Spleen (tissue), 11 donors: Measurements from ENCODE around the gene PTPRN2. TPM values are rescaled to one million over a fixed set of nuclear protein-coding genes. Genes with fewer than 3 reads are reported as not detected.

Experiments used
- DNase-seq: peaks from one replicate; pipeline ENCODE4 v3.0.0-alpha.2; 2020
- H3K27ac ChIP-seq, 8 donors: fragments of 200-600 bp; sonication (generic) in 7 of 8; 1 replicate in 4 of 8; 2 replicates in 4 of 8; pipeline versions ENCODE4 v1.5.0 to v1.8.0; 2016 to 2021; ENCODE audit warnings: inconsistent platforms in 4 of 8, mild to moderate bottlenecking in 4 of 8, moderate library complexity in 1 of 8
- H3K27me3 ChIP-seq, 7 donors: fragments of 200-600 bp; sonication (generic) in 6 of 7; replicated peaks in 1 of 7; 1 replicate in 4 of 7; 2 replicates in 3 of 7; pipeline versions ENCODE4 v1.5.0 to v1.8.0; 2016 to 2021; ENCODE audit warnings: inconsistent platforms in 3 of 7, mild to moderate bottlenecking in 1 of 7
- H3K36me3 ChIP-seq, 6 donors: fragments of 200-600 bp; sonication (generic) in 5 of 6; 1 replicate in 4 of 6; 2 replicates in 2 of 6; pipeline versions ENCODE4 v1.5.0 to v1.8.0; 2016 to 2021; ENCODE audit warnings: inconsistent platforms in 2 of 6
- H3K4me1 ChIP-seq, 6 donors: fragments of 200-600 bp; sonication (generic) in 5 of 6; 1 replicate in 3 of 6; 2 replicates in 3 of 6; pipeline versions ENCODE4 v1.5.0 to v1.8.0; 2016 to 2021; ENCODE audit warnings: inconsistent platforms in 3 of 6
- H3K4me3 ChIP-seq, 8 donors: fragments of 200-600 bp; sonication (generic) in 7 of 8; 1 replicate in 4 of 8; 2 replicates in 4 of 8; pipeline versions ENCODE4 v1.5.0 to v1.8.0; 2016 to 2021; ENCODE audit warnings: inconsistent platforms in 4 of 8, mild to moderate bottlenecking in 4 of 8, moderate library complexity in 2 of 8
- H3K9me3 ChIP-seq, 8 donors: fragments of 200-600 bp; sonication (generic) in 7 of 8; 1 replicate in 4 of 8; 2 replicates in 4 of 8; pipeline versions ENCODE4 v1.5.0 to v1.8.0; 2016 to 2021; ENCODE audit warnings: inconsistent platforms in 4 of 8
- CTCF ChIP-seq, 11 experiments: fragments of 200-600 bp in 7 of 11; fragments of 450-650 bp in 4 of 11; sonication (generic) in 4 of 11; IDR thresholded peaks in 8 of 11; conservative IDR thresholded peaks in 3 of 11; 1 replicate in 7 of 11; 2 replicates in 4 of 11; pipeline versions ENCODE4 v1.4.0 to v1.8.0; 2016 to 2021; ENCODE audit warnings: antibody characterized with exemption in 11 of 11, inconsistent platforms in 4 of 11, mild to moderate bottlenecking in 1 of 11
- POLR2A ChIP-seq, 3 donors: fragments of 450-650 bp; IDR thresholded peaks; one replicate each; pipeline ENCODE4 v1.5.1; 2017; ENCODE audit warnings: antibody characterized with exemption in 3 of 3, mild to moderate bottlenecking in 1 of 3
- POLR2AphosphoS5 ChIP-seq, 3 donors: sonication (generic); formaldehyde crosslinking; IDR thresholded peaks; one replicate each; pipeline ENCODE4 v1.5.1; 2017; ENCODE audit warnings: antibody characterized with exemption in 3 of 3
- WGBS, 5 donors: extraction: QIAGEN DNeasy Blood & Tissue Kit in 3 of 5; methylation state at CpG; one replicate each; pipeline versions ENCODE4 v1.1.5 to v1.1.7; 2013 to 2018; 5-methylcytosine and 5-hydroxymethylcytosine counted together
- intact Hi-C: fragments of 100-400 bp; cut with DNase I; formaldehyde crosslinking; loops from one replicate; pipeline ENCODE4 v1.15.0; 2023; ENCODE audit warnings: low total_unique reads
- polyA plus RNA-seq, 3 donors: library from polyadenylated mRNA; stranded (reverse); fragments of 200-250 nt; gene quantifications; one replicate each; pipeline ENCODE4 v1.2.1, GENCODE V29; 2013
- total RNA-seq, 7 donors: library from RNA; depleted of rRNA in 3 of 7; stranded (reverse); fragments of >200 nt in 3 of 7; fragmentation: NEBNext Ultra II Directional in 4 of 7; extraction: Animal tissue kit (Norgen Biotek cat#: 25700) in 4 of 7; gene quantifications; one replicate each; pipeline versions ENCODE4 v1.1.0 to v1.2.1, GENCODE V29; 2016 to 2021
- donor health status: healthy with polysubstance abuse.
- donor health status: DM: no; HTN: no; CAD: no; lungs with moderate emphysema.
- donor health status: DM: no; HTN: no; CAD: no.
- donor health status: Bipolar disorder and iron deficiency.
- donor health status: healthy.
- donor health status: DM: no; HTN: no; CAD: no.
- donor health status: DM: yes; HTN: yes; CAD: no.

PTPRN2 gene
- total and polyA plus RNA-seq, 10 donors = 7.0 to 22.8 (median 16.8) TPM

DNA sequence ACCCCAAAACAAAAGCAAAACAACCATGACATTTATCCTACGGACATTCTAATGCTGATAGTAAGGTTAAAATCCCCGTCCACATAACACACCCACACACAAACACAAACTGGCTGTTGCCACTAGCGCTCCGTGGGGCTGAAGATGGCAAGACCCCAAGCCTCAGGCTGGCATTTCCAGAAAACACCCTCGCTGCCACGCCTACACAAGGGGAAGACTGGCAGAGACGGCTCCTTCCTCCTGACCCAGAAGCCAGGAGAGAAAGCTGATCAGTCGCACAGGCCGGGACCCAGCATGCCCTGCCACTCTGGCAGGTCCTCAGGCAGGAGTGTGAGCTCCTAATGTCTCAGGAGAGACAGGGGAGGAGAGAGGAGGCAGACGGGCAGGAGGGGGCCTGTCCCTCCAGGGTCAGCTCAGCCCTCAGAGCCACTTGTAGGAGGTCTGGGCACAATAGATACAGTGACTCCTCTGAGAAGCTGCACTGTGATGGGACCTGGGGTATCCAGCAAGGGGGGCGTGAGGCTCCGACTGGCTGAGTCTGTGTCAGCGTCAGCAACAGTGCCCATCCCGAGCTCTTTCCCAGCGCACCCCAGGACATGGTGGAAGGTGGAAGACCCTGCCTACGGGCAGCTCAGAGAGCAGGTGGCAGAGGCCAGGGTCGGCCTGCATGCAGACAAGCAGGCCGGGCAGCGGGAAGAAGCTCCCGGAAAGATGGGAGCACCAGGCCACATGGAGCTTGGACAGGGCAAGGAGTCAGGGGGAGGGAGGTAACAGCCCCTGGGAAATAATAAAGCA is 326.9 kb downstream of the PTPRN2 start:
- peaks cover 0 to 28% (median 0%) of the 10 kb centered on the region in 8 donors for H3K9me3 ChIP-seq
- intact Hi-C loops = no loop called here
- peaks cover 0 to 17% (median 0%) of the 10 kb centered on the region in 7 donors for H3K27me3 ChIP-seq
- 83 to 90% (median 86%) methylated on average over 19 to 20 of the region's 20 CpGs for WGBS, 5 donors
- H3K4me1 ChIP-seq = no peaks in the 10 kb centered on the region
- no peak overlapping the region for H3K4me3 ChIP-seq
- no peaks in the 10 kb centered on the region for H3K36me3 ChIP-seq
- TF ChIP-seq CTCF (IDR thresholded peaks at IDR 0.05 in 8 of 11, conservative IDR thresholded peaks at IDR 0.05 in 3 of 11) = no peak
- no peak for TF ChIP-seq POLR2AphosphoS5 (IDR thresholded peaks at IDR 0.05)
- TF ChIP-seq POLR2A (IDR thresholded peaks at IDR 0.05) = no peak
- no peak for DNase-seq
- no peak overlapping the region for H3K27ac ChIP-seq

DNA sequence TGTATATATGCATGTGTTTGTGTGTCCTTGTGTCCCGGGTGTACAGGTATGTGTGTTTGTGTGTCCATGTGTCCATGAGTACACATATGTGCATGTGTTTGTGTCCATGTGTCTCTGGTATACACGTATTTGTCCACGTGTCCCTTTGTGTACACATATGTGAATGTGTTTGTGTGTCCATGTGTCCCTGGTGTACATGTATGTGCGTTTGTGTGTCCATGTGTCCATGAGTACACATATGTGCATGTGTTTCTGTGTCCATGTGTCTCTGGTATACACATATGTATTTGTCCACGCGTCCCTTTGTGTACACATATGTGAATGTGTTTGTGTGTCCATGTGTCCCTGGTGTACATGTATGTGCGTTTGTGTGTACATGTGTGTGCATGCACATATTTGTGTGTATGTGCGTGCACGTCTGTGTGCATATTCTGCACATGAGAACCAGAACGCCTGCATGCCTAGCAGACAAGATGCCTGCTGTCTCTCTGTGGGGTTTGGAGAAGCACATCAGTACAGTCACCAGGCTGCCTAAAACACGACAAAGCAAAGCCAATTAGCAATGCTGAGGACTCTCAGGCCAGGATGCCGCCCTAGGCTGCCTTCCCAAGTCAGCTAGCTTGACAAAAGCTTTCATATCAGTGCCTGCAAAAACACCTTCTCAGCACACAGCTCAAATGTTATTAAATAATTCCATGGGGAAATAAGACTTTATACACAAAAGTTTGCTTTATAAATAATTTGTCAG is 327.8 kb downstream of the PTPRN2 start:
- peak; percentile 17 for DNase-seq
- TF ChIP-seq POLR2AphosphoS5 (IDR thresholded peaks at IDR 0.05) (no peak), CTCF (IDR thresholded peaks at IDR 0.05 in 8 of 11, conservative IDR thresholded peaks at IDR 0.05 in 3 of 11) (no peak), POLR2A (IDR thresholded peaks at IDR 0.05) (no peak)
- H3K36me3 ChIP-seq = no peaks in the 10 kb centered on the region
- 84 to 87% (median 85%) methylated on average over 8 to 12 of the region's 12 CpGs for WGBS, 5 donors
- intact Hi-C loops = no loop called here
- H3K9me3 ChIP-seq = peaks cover 0 to 28% (median 0%) of the 10 kb centered on the region in 8 donors
- peaks cover 0 to 14% (median 0%) of the 10 kb centered on the region in 7 donors for H3K27me3 ChIP-seq
- no peak overlapping the region for H3K4me3 ChIP-seq
- H3K4me1 ChIP-seq = no peaks in the 10 kb centered on the region
- H3K27ac ChIP-seq = no peak overlapping the region

DNA sequence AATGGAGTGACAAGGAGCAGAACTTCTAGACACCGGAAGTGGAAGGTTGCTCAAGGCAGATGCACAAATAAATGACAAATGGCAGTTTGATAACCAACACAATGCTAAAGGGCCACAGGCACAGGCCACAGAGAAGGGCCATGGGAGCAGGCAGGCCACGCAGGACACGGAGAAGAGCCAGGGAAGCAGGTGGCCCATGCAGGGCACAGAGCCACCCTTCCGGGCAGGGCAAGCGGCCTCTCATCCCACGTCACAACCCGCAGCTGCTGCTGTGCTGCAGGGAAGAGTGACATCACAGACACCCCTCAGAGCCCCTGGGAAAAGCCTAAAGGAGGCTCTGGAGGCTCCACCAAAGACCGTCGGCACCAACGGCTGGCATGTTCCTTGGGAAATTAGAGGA is 328.5 kb downstream of the PTPRN2 start:
- DNase-seq = peak; percentile 65
- 89 to 99% (median 93%) methylated on average over 10 of the region's 10 CpGs for WGBS, 5 donors
- H3K4me3 ChIP-seq = no peak overlapping the region
- no peaks in the 10 kb centered on the region for H3K4me1 ChIP-seq
- peaks cover 0 to 28% (median 0%) of the 10 kb centered on the region in 8 donors for H3K9me3 ChIP-seq
- intact Hi-C loops = no loop called here
- H3K36me3 ChIP-seq = no peaks in the 10 kb centered on the region
- peaks cover 0 to 14% (median 0%) of the 10 kb centered on the region in 7 donors for H3K27me3 ChIP-seq
- TF ChIP-seq POLR2A (IDR thresholded peaks at IDR 0.05) (no peak), CTCF (IDR thresholded peaks at IDR 0.05 in 8 of 11, conservative IDR thresholded peaks at IDR 0.05 in 3 of 11) (no peak), POLR2AphosphoS5 (IDR thresholded peaks at IDR 0.05) (no peak)
- no peak overlapping the region for H3K27ac ChIP-seq
